AG10803 (cell line): Measurements from ENCODE around the gene SCO2.

ENCODE experiments used
- DNase-seq: peaks from one replicate; pipeline ENCODE4 v3.0.0; 2010; ENCODE audit warnings: low read depth
- H3K4me3 ChIP-seq: 2 replicates; pipeline ENCODE4 v1.5.1; 2011; ENCODE audit warnings: mild to moderate bottlenecking, low read length, control low read depth
- TF ChIP-seq, protein P1 (sequence below): conservative IDR thresholded peaks from 2 replicates; pipeline ENCODE4 v1.5.1; 2011; ENCODE audit warnings: mild to moderate bottlenecking, low read length, control low read depth, inconsistent platforms

The SCO2 gene

DNA sequence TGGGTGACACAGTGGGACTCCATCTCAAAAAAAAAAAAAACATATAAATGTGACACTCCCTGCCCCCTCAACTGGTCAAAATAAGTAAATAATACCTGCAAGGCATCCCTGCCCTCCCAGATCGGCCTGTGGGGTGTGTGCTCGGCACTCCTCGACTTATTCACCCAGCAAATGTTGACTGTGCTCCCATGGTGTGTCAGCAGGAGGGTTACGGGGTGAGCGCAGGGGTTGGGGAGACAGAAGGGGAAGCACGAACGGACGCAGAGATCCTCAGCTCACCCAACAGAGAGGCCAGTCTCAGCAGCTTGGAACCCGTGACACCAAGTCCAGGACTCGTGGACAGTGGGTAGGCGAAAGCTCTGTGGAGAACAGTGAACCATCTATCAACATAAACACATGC, 45.7 kb downstream of the SCO2 start:
- TF ChIP-seq, protein P1, sequence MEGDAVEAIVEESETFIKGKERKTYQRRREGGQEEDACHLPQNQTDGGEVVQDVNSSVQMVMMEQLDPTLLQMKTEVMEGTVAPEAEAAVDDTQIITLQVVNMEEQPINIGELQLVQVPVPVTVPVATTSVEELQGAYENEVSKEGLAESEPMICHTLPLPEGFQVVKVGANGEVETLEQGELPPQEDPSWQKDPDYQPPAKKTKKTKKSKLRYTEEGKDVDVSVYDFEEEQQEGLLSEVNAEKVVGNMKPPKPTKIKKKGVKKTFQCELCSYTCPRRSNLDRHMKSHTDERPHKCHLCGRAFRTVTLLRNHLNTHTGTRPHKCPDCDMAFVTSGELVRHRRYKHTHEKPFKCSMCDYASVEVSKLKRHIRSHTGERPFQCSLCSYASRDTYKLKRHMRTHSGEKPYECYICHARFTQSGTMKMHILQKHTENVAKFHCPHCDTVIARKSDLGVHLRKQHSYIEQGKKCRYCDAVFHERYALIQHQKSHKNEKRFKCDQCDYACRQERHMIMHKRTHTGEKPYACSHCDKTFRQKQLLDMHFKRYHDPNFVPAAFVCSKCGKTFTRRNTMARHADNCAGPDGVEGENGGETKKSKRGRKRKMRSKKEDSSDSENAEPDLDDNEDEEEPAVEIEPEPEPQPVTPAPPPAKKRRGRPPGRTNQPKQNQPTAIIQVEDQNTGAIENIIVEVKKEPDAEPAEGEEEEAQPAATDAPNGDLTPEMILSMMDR = no peak
- no peak for DNase-seq
- H3K4me3 ChIP-seq = no peak overlapping the region

DNA sequence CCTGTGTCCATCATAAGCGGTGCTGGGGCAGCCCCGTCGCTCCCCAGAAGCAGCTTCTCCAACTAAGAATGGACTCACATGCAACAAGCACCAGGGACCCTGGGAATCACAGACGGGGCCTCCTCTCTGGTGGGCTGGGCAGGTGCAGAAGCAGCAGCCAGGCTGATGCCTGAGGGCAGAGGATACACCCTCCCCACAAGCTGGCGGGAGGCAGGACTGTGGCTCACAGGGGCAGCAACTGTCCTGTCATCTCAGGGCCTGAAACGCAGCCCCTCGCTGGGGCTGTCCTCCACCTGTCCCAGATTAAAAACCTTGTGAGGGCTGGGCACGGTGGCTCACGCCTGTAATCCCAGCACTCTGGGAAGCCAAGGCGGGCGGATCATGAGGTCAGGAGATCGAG, 47.5 kb downstream of the SCO2 start:
- DNase-seq = no peak
- no peak overlapping the region for H3K4me3 ChIP-seq
- TF ChIP-seq, protein P1 = no peak

DNA sequence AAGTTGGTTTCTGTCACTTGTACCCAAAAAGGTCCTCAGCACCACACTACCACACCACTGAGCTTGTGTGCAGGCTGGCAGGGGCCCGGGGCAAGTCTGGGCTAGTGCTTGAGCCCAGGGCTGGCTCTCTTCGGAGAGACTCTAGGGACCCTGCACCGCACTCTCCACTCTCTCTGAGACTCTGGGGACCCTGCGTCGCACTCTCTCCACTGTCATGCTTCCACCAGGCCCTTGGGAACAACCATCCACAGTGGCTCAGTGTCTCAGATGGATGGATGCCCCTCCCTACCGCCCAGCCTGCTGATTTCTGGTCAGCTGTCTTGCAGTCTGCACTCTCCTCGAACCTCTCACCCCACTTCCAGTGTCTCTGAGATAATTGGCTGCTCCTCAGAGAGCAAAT, 48.5 kb downstream of the SCO2 start:
- DNase-seq = no peak
- no peak overlapping the region for H3K4me3 ChIP-seq
- TF ChIP-seq, protein P1 = no peak

DNA sequence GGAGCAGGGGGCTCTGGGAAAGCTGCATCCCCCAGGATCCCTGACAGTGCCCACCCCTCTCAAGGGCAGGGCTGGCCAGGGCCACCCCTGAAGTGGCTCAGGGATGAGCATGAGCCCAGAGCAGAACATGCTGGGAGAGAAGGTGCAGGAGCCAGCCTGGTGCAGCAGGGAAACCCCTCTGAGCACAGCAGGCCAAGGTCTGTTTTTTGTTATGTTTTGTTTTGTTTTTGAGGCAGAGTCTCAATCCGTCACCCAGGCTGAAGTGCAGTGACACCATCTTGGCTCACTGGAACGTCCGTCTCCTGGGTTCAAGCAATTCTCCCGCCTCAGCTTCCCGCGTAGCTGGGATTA, 49.8 kb downstream of the SCO2 start:
- no peak overlapping the region for H3K4me3 ChIP-seq
- TF ChIP-seq, protein P1 = no peak
- DNase-seq = no peak

DNA sequence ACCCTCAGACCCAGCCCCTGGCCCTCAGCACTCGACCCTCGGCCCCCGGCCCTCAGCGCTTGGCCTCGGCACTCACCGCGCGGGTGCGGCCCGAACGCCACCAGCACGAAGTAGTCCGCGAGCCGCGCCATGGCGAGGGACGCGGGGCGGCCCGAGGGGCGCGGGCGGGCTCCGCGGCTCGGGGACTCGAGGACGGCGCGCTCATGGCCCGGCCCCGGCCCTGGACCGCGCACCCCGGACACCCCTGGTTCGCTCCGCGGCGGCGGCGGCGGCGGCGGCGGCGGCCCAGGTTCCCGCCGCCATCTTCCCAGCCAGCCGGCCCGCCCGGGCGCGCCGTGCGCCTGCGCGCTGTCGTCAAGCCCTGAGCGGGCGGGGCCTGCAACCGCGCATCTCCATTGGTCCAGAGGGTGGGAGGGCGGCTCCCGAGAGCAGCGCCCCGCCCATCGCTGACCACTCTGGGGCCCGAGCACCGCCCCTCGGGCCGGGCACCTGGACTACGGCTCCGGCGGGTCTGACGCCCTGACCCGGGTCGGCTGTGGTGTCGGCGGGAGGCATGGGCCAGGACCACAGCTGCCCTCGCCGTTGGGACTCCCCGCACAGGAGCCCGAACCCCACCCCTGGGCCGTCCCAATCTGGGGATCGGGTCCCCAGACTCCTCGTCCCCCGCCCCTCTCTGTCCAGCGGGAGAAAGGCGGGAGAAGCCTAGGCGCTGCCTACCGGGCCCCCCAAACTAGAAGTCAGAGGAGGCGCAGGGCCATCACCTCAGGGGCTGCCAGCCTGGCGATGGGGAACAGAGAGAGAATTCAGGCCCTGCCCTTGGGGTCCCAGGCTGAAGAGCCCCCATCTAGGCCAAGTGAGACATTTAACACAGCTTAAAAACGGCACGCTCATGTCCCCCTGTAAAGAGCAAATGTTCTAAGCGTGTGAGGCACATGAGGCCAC, 50.4 kb downstream of the SCO2 start, which contains the start of gene SBF1:
TSS of gene SBF1 (minus strand) at position 326 of the 942 bp plus-strand sequence. CDS start at position 131, 195 bp downstream.
- peak within 1 kb of the TSS; percentile 71 for H3K4me3 ChIP-seq
- TF ChIP-seq, protein P1 = no peak
- DNase-seq = peak; percentile 85

DNA sequence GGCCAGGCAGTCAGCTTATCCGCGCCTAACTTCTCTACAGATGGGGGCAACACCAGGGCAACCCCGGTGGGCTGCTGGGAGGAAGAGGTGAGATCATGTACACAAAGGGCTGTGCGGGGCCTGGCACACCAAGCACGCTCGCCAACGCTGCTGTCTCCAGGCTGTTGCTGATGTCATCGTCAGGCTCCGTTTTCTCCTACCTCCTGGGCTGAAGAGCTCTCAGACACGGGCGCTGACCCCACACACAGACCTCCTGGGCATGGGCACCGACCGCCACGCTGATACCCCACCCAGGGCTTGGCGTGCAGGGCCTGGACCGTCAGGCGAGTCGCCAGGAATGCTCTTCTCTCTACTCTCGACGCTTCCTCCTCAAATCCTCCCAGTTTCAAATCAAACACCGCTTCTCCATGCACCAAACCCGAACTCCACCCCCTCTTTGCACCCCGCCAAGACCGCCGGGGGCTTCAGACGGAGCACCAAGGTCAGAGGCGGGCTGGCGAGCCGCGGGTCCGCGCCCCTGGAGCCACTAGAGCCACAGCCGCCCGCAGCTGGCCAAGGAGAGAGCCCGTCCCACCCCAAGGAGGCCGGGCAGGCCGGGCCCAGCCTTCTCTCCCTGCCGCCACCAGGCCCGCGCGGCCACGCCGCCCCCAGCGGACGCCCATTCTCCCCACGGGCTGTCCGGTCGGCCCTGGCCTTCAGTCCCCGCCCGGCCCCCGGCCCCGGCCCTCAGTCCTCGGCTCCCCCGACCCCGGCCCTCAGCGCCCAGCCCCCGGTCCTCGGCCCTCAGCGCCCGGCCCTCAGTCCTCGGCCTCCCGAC, 51.3 kb downstream of the SCO2 start:
- peak; percentile 46 for DNase-seq
- peak overlapping the region; percentile 71 for H3K4me3 ChIP-seq
- TF ChIP-seq, protein P1 = no peak
